GM13977 (cell line): ENCODE measurements around the gene CGB7.

ENCODE experiments used
- DNase-seq: peaks from one replicate; pipeline ENCODE4 v3.0.0; 2012; ENCODE audit warnings: low spot score
- CTCF ChIP-seq: IDR thresholded peaks from 2 replicates; pipeline ENCODE4 v1.5.1; 2012; ENCODE audit warnings: mild to moderate bottlenecking, control low read depth; ENCODE audit not compliant: insufficient read depth; ENCODE audit errors: extremely low read depth, missing control alignments
- in situ Hi-C: fragments of 300-500 bp; cut with MboI; formaldehyde crosslinking; loops from one replicate; pipeline ENCODE4 v1.12.0; 2022; ENCODE audit warnings: low sequenced_read_pairs, low pct_unique_long_range_greater_than_20kb, mixed read lengths, inconsistent platforms; ENCODE audit not compliant: unreplicated experiment

CGB7 gene

GRCh38 chr19:49098795-49099194, 41.2 kb upstream of the CGB7 start:
- in situ Hi-C loops = no loop called here
- no peak for DNase-seq
- TF ChIP-seq CTCF = no peak

GRCh38 chr19:49097453-49098288, 40.1 kb upstream of the CGB7 start:
- in situ Hi-C loops = no loop called here
- DNase-seq = peak; percentile 85
- peak; percentile 98 for TF ChIP-seq CTCF

DNA sequence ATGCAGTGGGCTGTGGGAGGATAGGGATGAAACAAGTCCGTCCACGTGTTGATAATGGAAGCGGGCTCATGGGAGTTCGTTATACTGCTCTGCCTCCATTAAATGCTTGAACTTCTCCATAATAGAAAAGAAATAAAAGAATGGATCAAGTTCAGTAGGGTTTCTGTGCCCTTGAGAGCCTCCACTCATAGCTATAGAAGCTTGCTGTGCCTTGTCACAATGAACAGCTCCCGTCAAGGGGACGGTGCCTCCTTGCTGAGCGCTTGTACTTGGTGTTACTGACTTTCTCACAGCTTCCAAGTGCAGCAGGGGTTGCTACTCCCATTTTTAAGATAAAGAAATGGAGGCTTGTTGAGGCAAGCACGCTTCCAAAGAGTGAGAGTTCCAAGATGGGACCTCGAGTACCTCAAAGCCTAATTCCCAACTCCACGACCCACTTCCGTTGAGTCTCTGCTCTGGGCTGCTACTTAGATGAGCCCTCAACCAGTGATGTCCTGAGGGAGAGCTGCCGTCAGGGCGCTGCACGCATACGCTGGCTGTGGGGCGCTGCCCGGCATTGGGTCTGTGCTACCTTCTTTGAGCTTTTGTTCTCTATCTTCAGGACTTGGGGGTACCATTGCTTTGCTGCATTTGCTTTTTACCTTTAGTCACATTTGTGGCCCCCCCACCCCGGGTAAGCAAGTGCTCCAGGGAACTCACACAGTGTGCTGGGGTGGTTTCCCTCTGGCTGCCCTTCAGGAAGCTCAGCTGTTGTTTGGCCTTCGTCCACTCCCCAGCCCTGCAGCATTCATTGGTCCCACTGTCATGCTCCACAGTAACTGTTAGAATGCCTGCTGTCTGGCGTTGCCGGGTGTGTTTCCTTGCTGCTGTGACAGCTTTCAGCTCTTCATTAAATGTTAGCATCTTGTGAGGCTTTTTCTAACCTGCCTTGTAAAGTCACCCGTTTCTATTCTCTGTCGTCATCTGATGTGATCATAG, 37.2 kb upstream of the CGB7 start:
- in situ Hi-C loops = no loop called here
- DNase-seq = no peak
- no peak for TF ChIP-seq CTCF

GRCh38 chr19:49092686-49093085, 35.1 kb upstream of the CGB7 start:
- no peak for DNase-seq
- in situ Hi-C loops = no loop called here
- TF ChIP-seq CTCF = no peak

- no peak for DNase-seq
- TF ChIP-seq CTCF = no peak
- in situ Hi-C loops = no loop called here
Measured at GRCh38 chr19:49091391-49092038, 34.0 kb upstream of the CGB7 start.

DNA sequence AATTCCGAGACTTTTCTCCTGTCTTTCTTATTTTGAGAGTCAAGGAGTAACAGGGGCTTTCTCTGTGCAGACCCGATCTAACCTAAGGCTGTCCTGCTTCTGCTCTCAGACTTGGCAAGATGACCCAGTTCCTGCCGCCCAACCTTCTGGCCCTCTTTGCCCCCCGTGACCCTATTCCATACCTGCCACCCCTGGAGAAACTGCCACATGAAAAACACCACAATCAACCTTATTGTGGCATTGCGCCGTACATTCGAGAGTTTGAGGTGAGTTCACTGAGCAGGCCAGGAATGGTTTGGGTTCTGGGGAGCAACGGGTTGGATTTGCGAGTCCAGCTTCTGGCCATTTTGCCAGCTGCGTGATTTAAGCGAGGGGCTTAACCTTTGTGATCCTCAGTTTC, 28.7 kb upstream of the CGB7 start:
- no peak for DNase-seq
- TF ChIP-seq CTCF = no peak
- in situ Hi-C loops = no loop called here
